HepG2 (cell line): ENCODE data around the gene SUPT4H1. TPM values are rescaled to one million over a fixed set of nuclear protein-coding genes. Genes with fewer than 3 reads are reported as not detected.

Experiments used
- AGO2 ChIP-seq: fragments of 200-400 bp; formaldehyde crosslinking; optimal IDR thresholded peaks from 2 replicates; pipeline ENCODE3; 2017; ENCODE audit warnings: mild to moderate bottlenecking, low read depth, low read length, moderate library complexity
- BRD4 ChIP-seq: sonication (generic); formaldehyde crosslinking; IDR thresholded peaks from 2 replicates; pipeline ENCODE4 v1.4.0; 2020; ENCODE audit warnings: missing genetic modification reagents
- ELF1 ChIP-seq: sonication (generic); formaldehyde crosslinking; IDR thresholded peaks from 2 replicates; pipeline ENCODE4 v1.4.0; 2020; ENCODE audit warnings: missing genetic modification reagents
- GPBP1L1 ChIP-seq: sonication (generic); formaldehyde crosslinking; IDR thresholded peaks from 2 replicates; pipeline ENCODE4 v1.5.0; 2020; ENCODE audit warnings: mild to moderate bottlenecking, missing genetic modification reagents
- HBP1 ChIP-seq: IDR thresholded peaks from 2 replicates; pipeline ENCODE4 v1.6.1; 2016; ENCODE audit warnings: low read depth, control low read depth
- HOXA3 ChIP-seq: sonication (generic); formaldehyde crosslinking; IDR thresholded peaks from 2 replicates; pipeline ENCODE4 v1.5.0; 2020; ENCODE audit warnings: missing genetic modification reagents
- KDM5A ChIP-seq: fragments of 200-600 bp; sonication (generic); IDR thresholded peaks from 2 replicates; pipeline ENCODE4 v1.7.0; 2018; ENCODE audit warnings: antibody characterized with exemption, mild to moderate bottlenecking, low read length, borderline replicate concordance
- NFKBIZ ChIP-seq: IDR thresholded peaks from 2 replicates; pipeline ENCODE4 v1.6.1; 2018; ENCODE audit warnings: missing genetic modification reagents, missing compliant biosample characterization
- POGZ ChIP-seq: sonication (generic); formaldehyde crosslinking; IDR thresholded peaks from 2 replicates; pipeline ENCODE4 v1.4.0; 2020; ENCODE audit warnings: mild to moderate bottlenecking, missing genetic modification reagents
- POLR2A ChIP-seq, 2 experiments: IDR thresholded peaks; 2 replicates each; pipeline ENCODE4 v1.6.1; 2011; ENCODE audit warnings: low read depth in 2 of 2, low read length in 2 of 2, mild to moderate bottlenecking in 1 of 2, moderate library complexity in 1 of 2; ENCODE audit not compliant: insufficient read depth in 1 of 2
- RNF2 ChIP-seq: fragments of 450-650 bp; conservative IDR thresholded peaks from 2 replicates; pipeline ENCODE4 v1.6.1; 2016; ENCODE audit warnings: low read depth
- RXRA ChIP-seq: sonication (generic); formaldehyde crosslinking; IDR thresholded peaks from 2 replicates; pipeline ENCODE4 v1.5.1; 2020; ENCODE audit warnings: missing genetic modification reagents
- SNAPC2 ChIP-seq: sonication (generic); formaldehyde crosslinking; IDR thresholded peaks from 2 replicates; pipeline ENCODE4 v1.8.1; 2022; ENCODE audit warnings: mild to moderate bottlenecking, missing genetic modification reagents
- TGIF2 ChIP-seq: IDR thresholded peaks from 2 replicates; pipeline ENCODE4 v1.6.1; 2016; ENCODE audit warnings: control low read depth, missing compliant biosample characterization
- ZBTB33 ChIP-seq: sonication (generic); formaldehyde crosslinking; IDR thresholded peaks from 2 replicates; pipeline ENCODE4 v1.4.0; 2020; ENCODE audit warnings: missing genetic modification reagents
- ZNF274 ChIP-seq: sonication (generic); formaldehyde crosslinking; IDR thresholded peaks from 2 replicates; pipeline ENCODE4 v1.5.1; 2020; ENCODE audit warnings: mild to moderate bottlenecking, missing genetic modification reagents
- ZNF451 ChIP-seq: sonication (generic); formaldehyde crosslinking; IDR thresholded peaks from 2 replicates; pipeline ENCODE4 v1.5.0; 2020; ENCODE audit warnings: mild to moderate bottlenecking, missing genetic modification reagents
- polyA plus RNA-seq, 8 experiments: library from polyadenylated mRNA; depleted of rRNA in 3 of 8; stranded (reverse) in 7 of 8; unstranded in 1 of 8; fragments of >200 nt; fragmentation: Illumina TruSeq in 4 of 8; extraction: Trizol in 4 of 8; gene quantifications; 2 replicates each; pipeline versions ENCODE4 v1.2.1 to v1.2.3, GENCODE V29; 2011 to 2016; ENCODE audit warnings: low read depth in 4 of 8, missing spikeins in 1 of 8, mixed read lengths in 1 of 8; ENCODE audit not compliant: insufficient read depth in 1 of 8
- total RNA-seq, 5 experiments: library from RNA; depleted of rRNA; stranded (reverse); fragments of >200 nt; fragmentation: Illumina TruSeq; extraction: Trizol; gene quantifications; 2 replicates each; pipeline ENCODE4 v1.2.3, GENCODE V29; 2016; ENCODE audit warnings: low read depth in 1 of 5
- TF ChIP-seq, protein P1 (sequence below): sonication (generic); formaldehyde crosslinking; IDR thresholded peaks from 2 replicates; pipeline ENCODE4 v1.4.0; 2020; ENCODE audit warnings: missing genetic modification reagents, borderline replicate concordance
- TF ChIP-seq, protein P2 (sequence below): sonication (generic); formaldehyde crosslinking; IDR thresholded peaks from 2 replicates; pipeline ENCODE4 v1.5.0; 2020; ENCODE audit warnings: mild to moderate bottlenecking, missing genetic modification reagents, borderline replicate concordance

SUPT4H1 gene
- total and polyA plus RNA-seq, 2 of the 13 experiments (the other 11 are each of a cell fraction or from before 2014, with no cell fraction given) = 155 to 244 TPM

DNA sequence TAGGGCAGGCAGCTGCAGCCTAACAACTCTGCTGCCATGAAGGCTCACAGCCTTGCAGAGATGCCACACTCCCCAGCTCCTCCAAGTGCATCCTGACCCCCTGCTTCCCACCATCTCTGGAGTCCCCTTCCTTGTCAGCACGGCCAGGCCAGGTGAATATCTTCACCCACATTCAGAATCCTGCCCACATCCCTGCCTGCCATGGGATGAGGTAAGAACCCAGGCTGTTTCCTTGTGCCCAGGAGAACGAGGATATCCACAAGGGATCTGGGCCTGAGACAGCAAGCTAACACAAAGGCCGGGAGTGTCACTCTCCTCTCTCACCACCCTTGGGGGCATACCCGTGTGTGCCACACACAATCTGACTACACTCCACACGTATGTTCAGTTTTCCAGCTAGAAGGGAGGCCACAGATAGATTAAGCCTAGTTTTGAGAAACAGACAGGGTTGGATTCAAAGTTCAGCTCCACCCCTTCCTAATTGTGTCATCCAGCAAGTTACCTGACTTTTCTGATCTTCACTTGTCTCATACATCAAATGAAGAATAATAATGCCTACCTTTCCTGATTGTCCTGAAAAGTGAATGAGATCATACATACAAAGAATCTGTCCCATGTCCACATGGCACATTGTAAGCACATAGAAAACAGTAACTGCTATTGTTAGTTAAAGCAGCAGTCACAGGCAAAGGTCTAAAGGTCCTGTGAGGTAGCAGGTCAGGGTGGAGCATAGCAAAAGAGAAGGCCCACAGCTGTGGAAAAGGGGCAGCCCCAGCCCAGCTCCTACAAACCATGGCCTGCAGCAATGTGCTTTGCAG lies 17.4 kb upstream of the SUPT4H1 start (continued):
- peak; percentile 33; the same call in 1 of the 2 replicates for TF ChIP-seq ZBTB33 (CRISPR knock-in tag)
- TF ChIP-seq RNF2 = no peak
- TF ChIP-seq GPBP1L1 (CRISPR knock-in tag) = no peak
- TF ChIP-seq RXRA = peak; percentile 77; the same call in 1 of the 2 replicates
- peak; percentile 61; the same call in 1 of the 2 replicates for TF ChIP-seq HOXA3 (CRISPR knock-in tag)
- no peak for TF ChIP-seq SNAPC2 (CRISPR knock-in tag)
- TF ChIP-seq, protein P1, sequence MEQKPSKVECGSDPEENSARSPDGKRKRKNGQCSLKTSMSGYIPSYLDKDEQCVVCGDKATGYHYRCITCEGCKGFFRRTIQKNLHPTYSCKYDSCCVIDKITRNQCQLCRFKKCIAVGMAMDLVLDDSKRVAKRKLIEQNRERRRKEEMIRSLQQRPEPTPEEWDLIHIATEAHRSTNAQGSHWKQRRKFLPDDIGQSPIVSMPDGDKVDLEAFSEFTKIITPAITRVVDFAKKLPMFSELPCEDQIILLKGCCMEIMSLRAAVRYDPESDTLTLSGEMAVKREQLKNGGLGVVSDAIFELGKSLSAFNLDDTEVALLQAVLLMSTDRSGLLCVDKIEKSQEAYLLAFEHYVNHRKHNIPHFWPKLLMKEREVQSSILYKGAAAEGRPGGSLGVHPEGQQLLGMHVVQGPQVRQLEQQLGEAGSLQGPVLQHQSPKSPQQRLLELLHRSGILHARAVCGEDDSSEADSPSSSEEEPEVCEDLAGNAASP (CRISPR knock-in tag) = peak; percentile 92
- TF ChIP-seq HBP1 (CRISPR knock-in tag) = 0 out of 2 replicates have a peak, but pooled peaks have one; percentile 32
- 0 out of 2 replicates have a peak, but pooled peaks have one; percentile 24 for TF ChIP-seq KDM5A
- TF ChIP-seq TGIF2 = peak; percentile 73
- 0 out of 2 replicates have a peak, but pooled peaks have one; percentile 19 for TF ChIP-seq ELF1 (CRISPR knock-in tag)
- TF ChIP-seq NFKBIZ = 0 out of 2 replicates have a peak, but pooled peaks have one; percentile 59
- no peak for TF ChIP-seq ZNF451 (CRISPR knock-in tag)
- 0 out of 2 replicates have a peak, but pooled peaks have one; percentile 35 for TF ChIP-seq ZNF274 (CRISPR knock-in tag)
- peak; percentile 22 for TF ChIP-seq AGO2
- TF ChIP-seq POLR2A (IDR thresholded peaks at IDR 0.05; ENCODE audit: insufficient read depth in 1 of 2, low read depth in 2 of 2, low read length in 2 of 2) = peak; percentile 12 to 31; a peak in 2 of 4 replicates
- TF ChIP-seq POGZ (CRISPR knock-in tag) = no peak; the same call in 1 of the 2 replicates
- TF ChIP-seq, protein P2, sequence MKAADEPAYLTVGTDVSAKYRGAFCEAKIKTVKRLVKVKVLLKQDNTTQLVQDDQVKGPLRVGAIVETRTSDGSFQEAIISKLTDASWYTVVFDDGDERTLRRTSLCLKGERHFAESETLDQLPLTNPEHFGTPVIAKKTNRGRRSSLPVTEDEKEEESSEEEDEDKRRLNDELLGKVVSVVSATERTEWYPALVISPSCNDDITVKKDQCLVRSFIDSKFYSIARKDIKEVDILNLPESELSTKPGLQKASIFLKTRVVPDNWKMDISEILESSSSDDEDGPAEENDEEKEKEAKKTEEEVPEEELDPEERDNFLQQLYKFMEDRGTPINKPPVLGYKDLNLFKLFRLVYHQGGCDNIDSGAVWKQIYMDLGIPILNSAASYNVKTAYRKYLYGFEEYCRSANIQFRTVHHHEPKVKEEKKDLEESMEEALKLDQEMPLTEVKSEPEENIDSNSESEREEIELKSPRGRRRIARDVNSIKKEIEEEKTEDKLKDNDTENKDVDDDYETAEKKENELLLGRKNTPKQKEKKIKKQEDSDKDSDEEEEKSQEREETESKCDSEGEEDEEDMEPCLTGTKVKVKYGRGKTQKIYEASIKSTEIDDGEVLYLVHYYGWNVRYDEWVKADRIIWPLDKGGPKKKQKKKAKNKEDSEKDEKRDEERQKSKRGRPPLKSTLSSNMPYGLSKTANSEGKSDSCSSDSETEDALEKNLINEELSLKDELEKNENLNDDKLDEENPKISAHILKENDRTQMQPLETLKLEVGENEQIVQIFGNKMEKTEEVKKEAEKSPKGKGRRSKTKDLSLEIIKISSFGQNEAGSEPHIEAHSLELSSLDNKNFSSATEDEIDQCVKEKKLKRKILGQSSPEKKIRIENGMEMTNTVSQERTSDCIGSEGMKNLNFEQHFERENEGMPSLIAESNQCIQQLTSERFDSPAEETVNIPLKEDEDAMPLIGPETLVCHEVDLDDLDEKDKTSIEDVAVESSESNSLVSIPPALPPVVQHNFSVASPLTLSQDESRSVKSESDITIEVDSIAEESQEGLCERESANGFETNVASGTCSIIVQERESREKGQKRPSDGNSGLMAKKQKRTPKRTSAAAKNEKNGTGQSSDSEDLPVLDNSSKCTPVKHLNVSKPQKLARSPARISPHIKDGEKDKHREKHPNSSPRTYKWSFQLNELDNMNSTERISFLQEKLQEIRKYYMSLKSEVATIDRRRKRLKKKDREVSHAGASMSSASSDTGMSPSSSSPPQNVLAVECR (CRISPR knock-in tag) = peak; percentile 16; the same call in 1 of the 2 replicates
- peak; percentile 66; the same call in 1 of the 2 replicates for TF ChIP-seq BRD4 (CRISPR knock-in tag)
